Activated T-helper 1 cell treated with anti-CD3 and anti-CD28 coated beads, Interleukin-2, amount 50 U/mL, for 16 hours (primary cell): ENCODE results near the gene SLC28A2.
"Not testable (repeated sequence)": the region's sequence is repeated elsewhere in the genome, so short reads cannot be mapped to it uniquely, and the experiment has no call there.

Experiments used
- DNase-seq, 2 donors: peaks; one replicate each; pipeline ENCODE4 v3.0.0-alpha.2; 2020; ENCODE audit warnings: low read depth in 1 of 2, low spot score in 1 of 2

Gene SLC28A2

GRCh38 chr15:45251888-45252287, at the start of gene SLC28A2:
Gene SLC28A2, plus strand, starts transcription at chr15:45252234. Its CDS starts 982 bp downstream, at chr15:45253216.
- no peak for DNase-seq

- DNase-seq = no peak
Measured at GRCh38 chr15:45203182-45203581, 48.9 kb upstream of the SLC28A2 start.

- peak in 1 of 2 donors; percentile 26 for DNase-seq
Measured at GRCh38 chr15:45205192-45205591, 46.8 kb upstream of the SLC28A2 start.

GRCh38 chr15:45212493-45212892, 39.5 kb upstream of the SLC28A2 start:
- no peak for DNase-seq

- no peak for DNase-seq
Measured at GRCh38 chr15:45221053-45221599, 30.9 kb upstream of the SLC28A2 start.

GRCh38 chr15:45221967-45222366, 30.1 kb upstream of the SLC28A2 start:
- DNase-seq = no peak

- DNase-seq = no peak
Measured at GRCh38 chr15:45224621-45225217, 27.3 kb upstream of the SLC28A2 start.

- no peak for DNase-seq
Measured at GRCh38 chr15:45225506-45226273, 26.3 kb upstream of the SLC28A2 start.

GRCh38 chr15:45228931-45229330, 23.1 kb upstream of the SLC28A2 start:
- no peak for DNase-seq

GRCh38 chr15:45230245-45230965, 21.6 kb upstream of the SLC28A2 start:
- DNase-seq = no peak

GRCh38 chr15:45231132-45231531, 20.9 kb upstream of the SLC28A2 start:
- DNase-seq = no peak

- no peak for DNase-seq
Measured at GRCh38 chr15:45231864-45232562, 20.0 kb upstream of the SLC28A2 start.

- no peak for DNase-seq
Measured at GRCh38 chr15:45234562-45235235, 17.3 kb upstream of the SLC28A2 start.

- DNase-seq = not testable (repeated sequence)
Measured at GRCh38 chr15:45236806-45237205, 15.2 kb upstream of the SLC28A2 start.

GRCh38 chr15:45242289-45242688, 9.7 kb upstream of the SLC28A2 start:
- DNase-seq = no peak

GRCh38 chr15:45249125-45249780, 2.8 kb upstream of the SLC28A2 start:
- DNase-seq = no peak

- DNase-seq = no peak
Measured at GRCh38 chr15:45253330-45253729, 1.3 kb downstream of the SLC28A2 start.

GRCh38 chr15:45254405-45254804, 2.4 kb downstream of the SLC28A2 start:
- DNase-seq = no peak

- not testable (repeated sequence) for DNase-seq
Measured at GRCh38 chr15:45254824-45255223, 2.8 kb downstream of the SLC28A2 start.

GRCh38 chr15:45259796-45260195, 7.8 kb downstream of the SLC28A2 start:
- no peak for DNase-seq
